Smooth muscle cell of the brain vasculature (primary cell): Measurements from ENCODE around the gene ZNF808.
A peak's percentile ranks its signal among the peaks of the same experiment; 100 is the strongest.
"Not testable (repeated sequence)": the region's sequence is repeated elsewhere in the genome, so short reads cannot be mapped to it uniquely, and the experiment has no call there.

Experiments used
- DNase-seq: peaks from one replicate; pipeline ENCODE4 v3.0.0-alpha.2; 2012; ENCODE audit warnings: low read depth, low spot score

Gene ZNF808

GRCh38 chr19:52535771-52536447, 8.4 kb downstream of the ZNF808 start:
- DNase-seq = peak; percentile 23

GRCh38 chr19:52536448-52536800, 9.0 kb downstream of the ZNF808 start:
- no peak for DNase-seq

- not testable (repeated sequence) for DNase-seq
These were observed 11.3 kb downstream of the ZNF808 start for GRCh38 chr19:52538815-52539214.

- DNase-seq = not testable (repeated sequence)
These were observed 13.7 kb downstream of the ZNF808 start for GRCh38 chr19:52541176-52541575.

GRCh38 chr19:52541608-52542007, 14.1 kb downstream of the ZNF808 start:
- DNase-seq = no peak

GRCh38 chr19:52542541-52542940, 15.1 kb downstream of the ZNF808 start:
- not testable (repeated sequence) for DNase-seq

- no peak for DNase-seq
These were observed 15.7 kb downstream of the ZNF808 start for GRCh38 chr19:52542984-52543664.

- DNase-seq = no peak
These were observed 26.9 kb downstream of the ZNF808 start for GRCh38 chr19:52554216-52554971.

- DNase-seq = no peak
These were observed 29.9 kb downstream of the ZNF808 start for GRCh38 chr19:52557231-52557995.

- not testable (repeated sequence) for DNase-seq
These were observed 31.4 kb downstream of the ZNF808 start for GRCh38 chr19:52558732-52559445.

GRCh38 chr19:52561611-52562010, 34.1 kb downstream of the ZNF808 start:
- DNase-seq = not testable (repeated sequence)

- DNase-seq = no peak
These were observed 38.7 kb downstream of the ZNF808 start for GRCh38 chr19:52566121-52566520.

- no peak for DNase-seq
These were observed 39.1 kb downstream of the ZNF808 start for GRCh38 chr19:52566588-52566987.

GRCh38 chr19:52567921-52568320, 40.5 kb downstream of the ZNF808 start:
- no peak for DNase-seq

GRCh38 chr19:52569638-52569999, 42.2 kb downstream of the ZNF808 start:
- not testable (repeated sequence) for DNase-seq

GRCh38 chr19:52570000-52570861, 42.8 kb downstream of the ZNF808 start, which contains the start of gene ZNF701:
TSS of gene ZNF701 (plus strand) at chr19:52570287. CDS start at chr19:52574148, 3,861 bp downstream.
- peak; percentile 68 for DNase-seq

- DNase-seq = no peak
These were observed 57.4 kb downstream of the ZNF808 start for GRCh38 chr19:52584736-52585440.

GRCh38 chr19:52585604-52586003, 58.1 kb downstream of the ZNF808 start:
- DNase-seq = no peak

GRCh38 chr19:52590728-52591127, 63.3 kb downstream of the ZNF808 start:
- DNase-seq = no peak

- no peak for DNase-seq
These were observed 64.8 kb downstream of the ZNF808 start for GRCh38 chr19:52592301-52592700.
